Astrocyte (in vitro differentiated cells and primary cell): Measurements from ENCODE around the gene HGFAC. TPM values are rescaled to one million over a fixed set of nuclear protein-coding genes. Genes with fewer than 3 reads are reported as not detected.

Experiments used
- DNase-seq: peaks from one replicate; pipeline ENCODE4 v3.0.0-alpha.2; 2010; ENCODE audit warnings: low read depth
- FAIRE-seq: peaks from 2 replicates; lab custom pipeline; 2011; peaks lifted over from hg19 to GRCh38; lab: Jason Lieb, UNC
- H2AFZ ChIP-seq: 2 replicates; pipeline ENCODE4 v1.6.0; 2012; ENCODE audit warnings: low read depth, low read length, inconsistent platforms
- H3K27ac ChIP-seq: 2 replicates; pipeline ENCODE4 v1.5.1; 2011; ENCODE audit warnings: low read depth, low read length, inconsistent platforms
- H3K27me3 ChIP-seq: 2 replicates; pipeline ENCODE4 v1.6.0; 2011; ENCODE audit warnings: low read length, inconsistent platforms; ENCODE audit not compliant: insufficient read depth
- H3K36me3 ChIP-seq: 2 replicates; pipeline ENCODE4 v1.5.1; 2011; ENCODE audit warnings: low read length, inconsistent platforms; ENCODE audit not compliant: insufficient read depth
- H3K4me1 ChIP-seq: 2 replicates; pipeline ENCODE4 v1.5.1; 2011; ENCODE audit warnings: low read length, inconsistent platforms; ENCODE audit not compliant: insufficient read depth
- H3K4me2 ChIP-seq: 2 replicates; pipeline ENCODE4 v1.6.0; 2012; ENCODE audit warnings: low read length, inconsistent platforms
- H3K4me3 ChIP-seq: 2 replicates; pipeline ENCODE4 v1.5.1; 2011; ENCODE audit warnings: low read depth, mild to moderate bottlenecking, low read length, inconsistent platforms; ENCODE audit not compliant: insufficient read depth
- H3K79me2 ChIP-seq: 2 replicates; pipeline ENCODE4 v1.6.0; 2012; ENCODE audit warnings: mild to moderate bottlenecking, low read length, inconsistent platforms; ENCODE audit not compliant: insufficient read depth
- H3K9ac ChIP-seq: 2 replicates; pipeline ENCODE4 v1.6.0; 2012; ENCODE audit warnings: mild to moderate bottlenecking, low read length, inconsistent platforms
- H3K9me3 ChIP-seq: 2 replicates; pipeline ENCODE4 v1.5.1; 2012; ENCODE audit warnings: low read depth, mild to moderate bottlenecking, low read length, inconsistent platforms; ENCODE audit not compliant: insufficient read depth
- H4K20me1 ChIP-seq: 2 replicates; pipeline ENCODE4 v1.6.0; 2012; ENCODE audit warnings: low read length, inconsistent platforms; ENCODE audit not compliant: insufficient read depth
- H3K27ac Mint-ChIP-seq: one replicate; pipeline ENCODE4 v1.8.0; 2021; ENCODE audit warnings: mild to moderate bottlenecking, mixed read lengths; ENCODE audit not compliant: unreplicated experiment
- H3K27me3 Mint-ChIP-seq: one replicate; pipeline ENCODE4 v1.8.0; 2021; ENCODE audit warnings: low read depth, mixed read lengths; ENCODE audit not compliant: unreplicated experiment
- H3K36me3 Mint-ChIP-seq: one replicate; pipeline ENCODE4 v1.8.0; 2021; ENCODE audit warnings: low read depth, mixed read lengths; ENCODE audit not compliant: unreplicated experiment
- H3K4me1 Mint-ChIP-seq: one replicate; pipeline ENCODE4 v1.8.0; 2021; ENCODE audit warnings: low read depth, mixed read lengths; ENCODE audit not compliant: unreplicated experiment
- H3K4me3 Mint-ChIP-seq: one replicate; pipeline ENCODE4 v1.8.0; 2021; ENCODE audit warnings: mild to moderate bottlenecking, moderate library complexity, mixed read lengths; ENCODE audit not compliant: unreplicated experiment
- H3K9me3 Mint-ChIP-seq: one replicate; pipeline ENCODE4 v1.8.0; 2021; ENCODE audit warnings: mild to moderate bottlenecking, mixed read lengths; ENCODE audit not compliant: unreplicated experiment
- EZH2 ChIP-seq: IDR thresholded peaks from 2 replicates; pipeline ENCODE4 v1.6.1; 2012; ENCODE audit warnings: mild to moderate bottlenecking, low read length, inconsistent platforms; ENCODE audit not compliant: insufficient read depth
- total RNA-seq: library from RNA; stranded (reverse); gene quantifications from 2 replicates; pipeline ENCODE4 v1.2.1, GENCODE V29; 2021
- TF ChIP-seq, protein P1 (sequence below): IDR thresholded peaks from 2 replicates; pipeline ENCODE4 v1.5.1; 2011; ENCODE audit warnings: low read depth, mild to moderate bottlenecking, inconsistent platforms, low read length, moderate library complexity; ENCODE audit not compliant: insufficient read depth

HGFAC gene
- total RNA-seq, 1 donor from 2014 or later = 0.52 TPM

DNA sequence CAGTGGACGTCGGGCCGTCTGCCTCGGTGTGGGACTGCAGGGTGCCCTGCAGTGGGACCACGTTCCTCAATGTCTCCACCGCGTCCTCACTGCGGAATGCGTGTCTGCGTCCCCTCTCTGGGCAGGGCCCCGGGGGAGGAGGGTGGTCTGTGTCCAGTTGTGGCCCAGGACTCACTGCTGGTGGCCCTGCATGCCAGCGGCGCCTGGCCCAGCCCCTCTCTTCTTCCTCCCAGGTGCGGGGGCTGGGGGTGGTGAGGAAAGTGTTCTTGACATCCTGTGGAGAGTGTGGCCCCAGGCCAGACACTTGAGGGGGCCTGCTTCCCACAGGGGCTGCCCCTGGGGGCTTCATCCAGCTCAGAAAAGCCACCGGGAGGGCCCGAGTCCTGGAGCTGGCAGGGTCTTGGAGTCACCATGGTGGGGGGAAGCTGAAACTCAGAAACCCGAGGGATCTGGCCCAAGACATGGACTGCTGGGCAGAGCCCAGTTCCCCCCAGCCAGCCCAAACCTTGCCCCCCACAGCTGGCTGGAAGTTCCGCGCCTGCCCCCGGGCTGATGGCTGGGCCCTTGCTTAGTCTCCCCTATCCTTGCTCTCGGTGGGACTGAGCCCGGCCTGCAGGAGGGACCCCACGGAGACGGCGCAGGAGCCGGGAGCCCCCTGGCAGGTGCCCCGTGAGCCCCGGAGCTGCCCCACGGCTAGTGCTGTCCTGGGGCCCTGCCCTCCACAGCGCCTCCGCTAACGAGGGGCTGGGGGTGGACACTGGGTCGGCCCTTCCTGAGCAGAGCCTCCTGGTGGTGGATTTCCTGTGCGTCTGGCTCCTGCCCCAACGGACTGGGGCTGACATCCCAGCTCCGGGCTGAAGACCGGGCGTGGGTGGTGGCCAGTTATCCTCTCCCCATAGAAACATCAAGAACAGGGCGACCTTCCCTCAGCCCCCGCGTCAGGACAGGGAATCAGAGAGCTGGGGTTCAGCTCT lies 24.2 kb downstream of the HGFAC start:
- Histone ChIP-seq H3K4me3 (no peak overlapping the region), H3K27ac (no peak overlapping the region), H4K20me1 (no peaks in the 10 kb centered on the region), H3K9ac (no peak overlapping the region), H3K79me2 (no peaks in the 10 kb centered on the region), H2AFZ (no peak overlapping the region), H3K27me3 (peaks cover 22% of the 10 kb centered on the region), H3K4me2 (no peak overlapping the region), H3K36me3 (no peaks in the 10 kb centered on the region), H3K9me3 (peaks cover 7% of the 10 kb centered on the region), H3K4me1 (no peaks in the 10 kb centered on the region)
- FAIRE-seq (no peak), DNase-seq (no peak)
- H3K4me1 Mint-ChIP-seq = no peaks in the 10 kb centered on the region
- H3K4me3 Mint-ChIP-seq = no peak overlapping the region
- H3K36me3 Mint-ChIP-seq = no peaks in the 10 kb centered on the region
- TF ChIP-seq, protein P1, sequence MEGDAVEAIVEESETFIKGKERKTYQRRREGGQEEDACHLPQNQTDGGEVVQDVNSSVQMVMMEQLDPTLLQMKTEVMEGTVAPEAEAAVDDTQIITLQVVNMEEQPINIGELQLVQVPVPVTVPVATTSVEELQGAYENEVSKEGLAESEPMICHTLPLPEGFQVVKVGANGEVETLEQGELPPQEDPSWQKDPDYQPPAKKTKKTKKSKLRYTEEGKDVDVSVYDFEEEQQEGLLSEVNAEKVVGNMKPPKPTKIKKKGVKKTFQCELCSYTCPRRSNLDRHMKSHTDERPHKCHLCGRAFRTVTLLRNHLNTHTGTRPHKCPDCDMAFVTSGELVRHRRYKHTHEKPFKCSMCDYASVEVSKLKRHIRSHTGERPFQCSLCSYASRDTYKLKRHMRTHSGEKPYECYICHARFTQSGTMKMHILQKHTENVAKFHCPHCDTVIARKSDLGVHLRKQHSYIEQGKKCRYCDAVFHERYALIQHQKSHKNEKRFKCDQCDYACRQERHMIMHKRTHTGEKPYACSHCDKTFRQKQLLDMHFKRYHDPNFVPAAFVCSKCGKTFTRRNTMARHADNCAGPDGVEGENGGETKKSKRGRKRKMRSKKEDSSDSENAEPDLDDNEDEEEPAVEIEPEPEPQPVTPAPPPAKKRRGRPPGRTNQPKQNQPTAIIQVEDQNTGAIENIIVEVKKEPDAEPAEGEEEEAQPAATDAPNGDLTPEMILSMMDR = no peak
- no peak for TF ChIP-seq EZH2
- peaks cover 32% of the 10 kb centered on the region for H3K27me3 Mint-ChIP-seq
- H3K9me3 Mint-ChIP-seq = no peaks in the 10 kb centered on the region
- H3K27ac Mint-ChIP-seq = no peak overlapping the region

DNA sequence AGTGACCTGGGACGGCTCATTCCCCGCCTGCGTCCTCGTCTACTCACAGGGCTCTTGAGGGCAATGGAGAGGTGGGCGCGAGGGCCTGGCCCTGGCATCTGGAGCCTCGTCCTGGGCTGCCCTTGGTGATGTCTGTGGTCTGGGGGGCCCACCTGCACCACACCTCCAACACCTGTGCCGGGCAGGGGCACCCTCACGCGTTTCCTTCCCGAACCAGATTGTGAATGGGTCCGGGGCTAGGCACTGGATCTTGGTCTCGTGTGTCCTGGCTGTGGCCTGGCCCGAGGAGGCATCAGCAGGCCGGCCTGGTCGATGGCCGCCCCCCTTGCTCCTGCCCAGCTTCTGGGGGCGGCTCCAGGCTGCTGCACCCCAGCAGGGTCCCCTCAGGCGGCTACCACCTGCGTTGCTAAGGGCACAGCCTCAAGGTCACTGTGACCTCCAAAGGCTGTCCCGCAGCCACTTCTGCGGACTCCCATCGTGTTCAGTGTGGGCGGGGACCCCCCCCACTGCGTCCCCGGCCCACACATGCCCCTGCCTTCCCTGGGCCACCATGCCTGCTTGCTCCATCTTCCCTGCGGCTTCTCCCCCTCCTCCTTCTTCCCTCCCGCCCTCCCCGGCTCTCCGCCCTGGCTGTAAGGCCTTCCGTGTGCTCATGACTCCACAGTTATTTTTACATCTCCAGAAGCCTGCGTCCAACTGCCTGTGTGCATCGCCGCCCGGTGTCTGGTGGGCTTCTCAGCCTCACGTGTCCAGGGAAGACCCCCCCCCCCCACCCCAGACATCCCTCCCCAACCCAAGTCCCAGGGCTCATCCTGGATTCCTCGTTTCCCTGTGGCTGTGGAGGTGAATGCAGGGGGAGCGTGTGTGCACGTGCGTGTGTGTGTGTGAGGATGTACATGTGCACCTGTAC lies 25.2 kb downstream of the HGFAC start:
- Histone ChIP-seq H3K79me2 (no peaks in the 10 kb centered on the region), H3K27ac (no peak overlapping the region), H3K9me3 (peaks cover 7% of the 10 kb centered on the region), H3K4me2 (no peak overlapping the region), H3K27me3 (peaks cover 19% of the 10 kb centered on the region), H3K4me1 (no peaks in the 10 kb centered on the region), H3K9ac (no peak overlapping the region), H3K36me3 (no peaks in the 10 kb centered on the region), H2AFZ (no peak overlapping the region), H4K20me1 (no peaks in the 10 kb centered on the region), H3K4me3 (no peak overlapping the region)
- DNase-seq (no peak), FAIRE-seq (no peak)
- H3K4me1 Mint-ChIP-seq = no peaks in the 10 kb centered on the region
- H3K4me3 Mint-ChIP-seq = no peak overlapping the region
- H3K27me3 Mint-ChIP-seq = peaks cover 30% of the 10 kb centered on the region
- no peaks in the 10 kb centered on the region for H3K36me3 Mint-ChIP-seq
- H3K9me3 Mint-ChIP-seq = no peaks in the 10 kb centered on the region
- H3K27ac Mint-ChIP-seq = no peak overlapping the region
- TF ChIP-seq EZH2 = no peak
- TF ChIP-seq, protein P1 = no peak
